ENCODE measurements around the gene NTSR2.

The NTSR2 gene

GRCh38 chr2:11691076-11691660 lies 21.2 kb upstream of the NTSR2 start:
- Mint-ChIP-seq H3K36me3 (ENCODE audit: low read depth) (no peaks in the 10 kb centered on the region), H3K27me3 (ENCODE audit: low read depth) (peaks cover 23% of the 10 kb centered on the region), H3K27ac (no peak overlapping the region), H3K9me3 (no peaks in the 10 kb centered on the region), H3K4me1 (peaks cover 34% of the 10 kb centered on the region), H3K4me3 (no peak overlapping the region)
- TF ChIP-seq CTCF (IDR thresholded peaks at IDR 0.05; ENCODE audit: unreplicated experiment in 3 of 3), result no peak

GRCh38 chr2:11688222-11689069 lies 18.5 kb upstream of the NTSR2 start:
- Mint-ChIP-seq H3K27me3 (ENCODE audit: low read depth) (peaks cover 39% of the 10 kb centered on the region), H3K36me3 (ENCODE audit: low read depth) (no peaks in the 10 kb centered on the region), H3K4me3 (peak overlapping the region; percentile 13 to 62 (median 26)), H3K4me1 (peaks cover 34% of the 10 kb centered on the region), H3K27ac (peak overlapping the region in 1 of 3 experiments; percentile 17), H3K9me3 (no peaks in the 10 kb centered on the region)
- TF ChIP-seq CTCF (IDR thresholded peaks at IDR 0.05; ENCODE audit: unreplicated experiment in 3 of 3), result peak; percentile 76 to 89 (median 88)

- H3K27ac Mint-ChIP-seq, result no peak overlapping the region
- H3K36me3 Mint-ChIP-seq (ENCODE audit: low read depth), result no peaks in the 10 kb centered on the region
- H3K27me3 Mint-ChIP-seq (ENCODE audit: low read depth), result peaks cover 39% of the 10 kb centered on the region
- no peak for TF ChIP-seq CTCF (IDR thresholded peaks at IDR 0.05; ENCODE audit: unreplicated experiment in 3 of 3)
- H3K9me3 Mint-ChIP-seq, result no peaks in the 10 kb centered on the region
- peak overlapping the region in 1 of 3 experiments; percentile 62 for H3K4me3 Mint-ChIP-seq
- H3K4me1 Mint-ChIP-seq, result peaks cover 30% of the 10 kb centered on the region
Observed at GRCh38 chr2:11687736-11688135, 17.7 kb upstream of the NTSR2 start.

- peaks cover 47% of the 10 kb centered on the region for H3K27me3 Mint-ChIP-seq (ENCODE audit: low read depth)
- TF ChIP-seq CTCF (IDR thresholded peaks at IDR 0.05; ENCODE audit: unreplicated experiment in 3 of 3), result no peak
- no peaks in the 10 kb centered on the region for H3K9me3 Mint-ChIP-seq
- no peaks in the 10 kb centered on the region for H3K36me3 Mint-ChIP-seq (ENCODE audit: low read depth)
- H3K27ac Mint-ChIP-seq, result no peak overlapping the region
- H3K4me1 Mint-ChIP-seq, result peaks cover 36% of the 10 kb centered on the region
- no peak overlapping the region for H3K4me3 Mint-ChIP-seq
Observed at GRCh38 chr2:11685906-11686470, 16.0 kb upstream of the NTSR2 start.

GRCh38 chr2:11684894-11685460 lies 15.0 kb upstream of the NTSR2 start:
- Mint-ChIP-seq H3K36me3 (ENCODE audit: low read depth) (no peaks in the 10 kb centered on the region), H3K9me3 (no peaks in the 10 kb centered on the region), H3K4me3 (no peak overlapping the region), H3K4me1 (peaks cover 37% of the 10 kb centered on the region), H3K27me3 (ENCODE audit: low read depth) (peaks cover 52% of the 10 kb centered on the region), H3K27ac (no peak overlapping the region)
- no peak for TF ChIP-seq CTCF (IDR thresholded peaks at IDR 0.05; ENCODE audit: unreplicated experiment in 3 of 3)
